GM23338 (cell line): ENCODE results near the gene GRIN1. TPM values are rescaled to one million over a fixed set of nuclear protein-coding genes. Genes with fewer than 3 reads are reported as not detected.

Experiments used
- ATAC-seq: fragments of 200-7000 bp; cut with Tn5 transposase; 3 replicates; pipeline ENCODE4 v1.9.1; 2020
- DNase-seq: peaks from one replicate; pipeline ENCODE4 v3.0.0-alpha.2; 2015; ENCODE audit warnings: low spot score
- H2AFZ ChIP-seq: fragments of 200-600 bp; sonication (generic); 2 replicates; pipeline ENCODE4 v1.8.0; 2016; ENCODE audit warnings: antibody characterized with exemption, mild to moderate bottlenecking, moderate library complexity
- H3F3A ChIP-seq: fragments of 200-600 bp; sonication (generic); replicated peaks from 2 replicates; pipeline ENCODE4 v1.8.0; 2017; ENCODE audit warnings: antibody characterized with exemption, mixed run types, low read depth
- H3K27ac ChIP-seq: fragments of 200-600 bp; sonication (generic); 2 replicates; pipeline ENCODE4 v1.6.1; 2016; ENCODE audit warnings: low read depth
- H3K27me3 ChIP-seq: fragments of 200-600 bp; sonication (generic); 2 replicates; pipeline ENCODE4 v1.8.0; 2016; ENCODE audit warnings: mild to moderate bottlenecking, mixed run types, moderate library complexity; ENCODE audit not compliant: insufficient read depth
- H3K36me3 ChIP-seq: fragments of 200-600 bp; sonication (generic); 2 replicates; pipeline ENCODE4 v1.8.0; 2016; ENCODE audit warnings: mild to moderate bottlenecking; ENCODE audit not compliant: insufficient read depth
- H3K4me1 ChIP-seq: fragments of 200-600 bp; sonication (generic); 2 replicates; pipeline ENCODE4 v1.8.0; 2016; ENCODE audit warnings: mild to moderate bottlenecking, moderate library complexity; ENCODE audit not compliant: insufficient read depth
- H3K4me2 ChIP-seq: fragments of 200-600 bp; sonication (generic); 2 replicates; pipeline ENCODE4 v1.7.1; 2017; ENCODE audit warnings: mixed run types
- H3K4me3 ChIP-seq: fragments of 200-600 bp; sonication (generic); 2 replicates; pipeline ENCODE4 v1.6.1; 2016; ENCODE audit warnings: mixed run types
- H3K79me2 ChIP-seq: fragments of 200-600 bp; sonication (generic); replicated peaks from 2 replicates; pipeline ENCODE4 v1.8.0; 2017; ENCODE audit warnings: mild to moderate bottlenecking; ENCODE audit not compliant: insufficient read depth
- H3K9me2 ChIP-seq: fragments of 200-600 bp; sonication (generic); 2 replicates; pipeline ENCODE4 v1.8.0; 2017; ENCODE audit not compliant: insufficient read depth
- H4K20me1 ChIP-seq: fragments of 200-600 bp; sonication (generic); replicated peaks from 2 replicates; pipeline ENCODE4 v1.8.0; 2017; ENCODE audit warnings: mild to moderate bottlenecking; ENCODE audit not compliant: insufficient read depth
- H3K27ac Mint-ChIP-seq: 2 replicates; pipeline ENCODE4 v1.8.0; 2020; ENCODE audit warnings: inconsistent platforms, mild to moderate bottlenecking, moderate library complexity, mixed read lengths
- H3K27me3 Mint-ChIP-seq: 3 replicates; pipeline ENCODE4 v1.8.0; 2022; ENCODE audit warnings: low read depth, mild to moderate bottlenecking, moderate library complexity, mixed read lengths, inconsistent platforms; ENCODE audit not compliant: insufficient read depth, poor library complexity
- H3K36me3 Mint-ChIP-seq: 3 replicates; pipeline ENCODE4 v1.8.0; 2021; ENCODE audit warnings: low read depth, mild to moderate bottlenecking, inconsistent platforms, moderate library complexity, mixed read lengths
- H3K4me1 Mint-ChIP-seq: 3 replicates; pipeline ENCODE4 v1.8.0; 2020; ENCODE audit warnings: mild to moderate bottlenecking, inconsistent platforms, mixed read lengths
- H3K4me3 Mint-ChIP-seq: 3 replicates; pipeline ENCODE4 v1.8.0; 2021; ENCODE audit warnings: moderate library complexity, mild to moderate bottlenecking, inconsistent platforms, mixed read lengths
- H3K9me3 Mint-ChIP-seq: 3 replicates; pipeline ENCODE4 v1.8.0; 2020; ENCODE audit warnings: moderate library complexity, mild to moderate bottlenecking, inconsistent platforms, mixed read lengths
- CREB1 ChIP-seq: fragments of 250-450 bp; sonication (Bioruptor Pico); IDR thresholded peaks from 2 replicates; pipeline ENCODE4 v1.5.0; 2020; ENCODE audit warnings: low read depth, mild to moderate bottlenecking, moderate library complexity
- CTCF ChIP-seq, 2 experiments: fragments of 200-600 bp in 1 of 2; sonication (generic) in 1 of 2; conservative IDR thresholded peaks; 2 replicates each; pipeline versions ENCODE4 v1.5.1 to v1.6.1; 2016 to 2017; ENCODE audit warnings: antibody characterized with exemption in 2 of 2, low read depth in 2 of 2, mild to moderate bottlenecking in 2 of 2, moderate library complexity in 1 of 2
- ETS1 ChIP-seq: IDR thresholded peaks from 2 replicates; pipeline ENCODE4 v1.6.1; 2016; ENCODE audit warnings: antibody characterized with exemption
- EZH2phosphoT487 ChIP-seq: fragments of 200-600 bp; sonication (generic); IDR thresholded peaks from one replicate; pipeline ENCODE4 v1.8.1; 2018; ENCODE audit warnings: antibody characterized with exemption; ENCODE audit not compliant: unreplicated experiment
- JUNB ChIP-seq: IDR thresholded peaks from one replicate; pipeline ENCODE4 v1.6.1; 2016; ENCODE audit warnings: antibody characterized with exemption; ENCODE audit not compliant: unreplicated experiment
- POLR2AphosphoS5 ChIP-seq: IDR thresholded peaks from 2 replicates; pipeline ENCODE4 v1.6.1; 2016; ENCODE audit warnings: antibody characterized with exemption, low read depth
- REST ChIP-seq: IDR thresholded peaks from one replicate; pipeline ENCODE4 v1.6.1; 2018; ENCODE audit warnings: antibody characterized with exemption; ENCODE audit not compliant: unreplicated experiment
- STAT1 ChIP-seq: IDR thresholded peaks from one replicate; pipeline ENCODE4 v1.6.1; 2016; ENCODE audit warnings: antibody characterized with exemption; ENCODE audit not compliant: unreplicated experiment
- ZNF114 ChIP-seq: fragments of 250-450 bp; sonication (Bioruptor Pico); IDR thresholded peaks from 2 replicates; pipeline ENCODE4 v1.5.0; 2020; ENCODE audit warnings: mild to moderate bottlenecking, moderate library complexity
- ZNF331 ChIP-seq: fragments of 250-450 bp; sonication (Bioruptor Pico); IDR thresholded peaks from 2 replicates; pipeline ENCODE4 v1.5.0; 2020; ENCODE audit warnings: low read depth, mild to moderate bottlenecking, moderate library complexity
- ZNF462 ChIP-seq: fragments of 250-450 bp; sonication (Bioruptor Pico); IDR thresholded peaks from 2 replicates; pipeline ENCODE4 v1.5.0; 2020; ENCODE audit warnings: mild to moderate bottlenecking, moderate library complexity
- polyA plus RNA-seq: library from polyadenylated mRNA; unstranded; fragments of >200 nt; fragmentation: Nextera tagmentation; extraction: Ambion mirVana; gene quantifications from 2 replicates; pipeline ENCODE4 v1.2.1, GENCODE V29; 2016
- total RNA-seq: library from RNA; depleted of rRNA; stranded (reverse); fragments of >200 nt; shearing (Covaris generic); gene quantifications from 2 replicates; pipeline ENCODE4 v1.2.3, GENCODE V29; 2014

GRIN1 gene
- total and polyA plus RNA-seq, 2 experiments from 2014 or later, result 2.7 to 5.5 TPM

- DNase-seq (no peak), ATAC-seq (no peak)
- Histone ChIP-seq H3K4me3 (no peak overlapping the region), H3K79me2 (no peaks in the 10 kb centered on the region), H3K36me3 (no peaks in the 10 kb centered on the region), H3K27me3 (peaks cover 88% of the 10 kb centered on the region), H3F3A (peaks cover 4% of the 10 kb centered on the region), H3K4me1 (peaks cover 2% of the 10 kb centered on the region; the same call in 1 of the 2 replicates), H3K4me2 (no peak overlapping the region), H3K9me2 (no peaks in the 10 kb centered on the region), H2AFZ (no peak overlapping the region), H3K27ac (no peak overlapping the region), H4K20me1 (no peaks in the 10 kb centered on the region)
- Mint-ChIP-seq H3K4me3 (no peak overlapping the region), H3K36me3 (no peaks in the 10 kb centered on the region), H3K9me3 (no peaks in the 10 kb centered on the region; the same call in 2 of the 3 replicates), H3K4me1 (no peaks in the 10 kb centered on the region; the same call in 1 of the 3 replicates), H3K27me3 (peaks cover 85% of the 10 kb centered on the region), H3K27ac (no peak overlapping the region)
- TF ChIP-seq EZH2phosphoT487, result no peak
- no peak for TF ChIP-seq CTCF (conservative IDR thresholded peaks at IDR 0.05; ENCODE audit: low read depth in 2 of 2)
- no peak for TF ChIP-seq ZNF331 (CRISPR knock-in tag)
- no peak for TF ChIP-seq ZNF114 (CRISPR knock-in tag)
- TF ChIP-seq ZNF462, result no peak
- no peak for TF ChIP-seq CREB1 (CRISPR knock-in tag)
- no peak for TF ChIP-seq JUNB
- no peak for TF ChIP-seq POLR2AphosphoS5
- TF ChIP-seq ETS1, result no peak
- no peak for TF ChIP-seq REST
- TF ChIP-seq STAT1, result no peak
Measured at GRCh38 chr9:137158625-137159024, 19.7 kb downstream of the GRIN1 start.
